Neural progenitor cell (in vitro differentiated cells): ENCODE results near the gene VWA5A. TPM values are rescaled to one million over a fixed set of nuclear protein-coding genes. Genes with fewer than 3 reads are reported as not detected.
"Not testable (repeated sequence)": the region's sequence is repeated elsewhere in the genome, so short reads cannot be mapped to it uniquely, and the experiment has no call there.

Experiments
- DNase-seq: peaks from one replicate; pipeline ENCODE4 v3.0.0-alpha.2; 2016; ENCODE audit warnings: low spot score
- H2AFZ ChIP-seq: fragments of 200-600 bp; sonication (generic); replicated peaks from 2 replicates; pipeline ENCODE4 v1.6.1; 2016; ENCODE audit warnings: antibody characterized with exemption
- H3F3A ChIP-seq: fragments of 200-600 bp; sonication (generic); 2 replicates; pipeline ENCODE4 v1.6.1; 2016; ENCODE audit warnings: antibody characterized with exemption, low read depth
- H3K27ac ChIP-seq: fragments of 200-600 bp; sonication (generic); 2 replicates; pipeline ENCODE4 v1.5.1; 2016; ENCODE audit warnings: mild to moderate bottlenecking
- H3K27me3 ChIP-seq: fragments of 200-600 bp; sonication (generic); 2 replicates; pipeline ENCODE4 v1.6.1; 2016; ENCODE audit warnings: mild to moderate bottlenecking, moderate library complexity
- H3K36me3 ChIP-seq: fragments of 200-600 bp; sonication (generic); 2 replicates; pipeline ENCODE4 v1.5.1; 2016
- H3K4me1 ChIP-seq: fragments of 200-600 bp; sonication (generic); 2 replicates; pipeline ENCODE4 v1.6.1; 2016; ENCODE audit warnings: mixed run types
- H3K4me2 ChIP-seq: fragments of 200-600 bp; sonication (generic); 2 replicates; pipeline ENCODE4 v1.6.1; 2016
- H3K4me3 ChIP-seq: fragments of 200-600 bp; sonication (generic); 2 replicates; pipeline ENCODE4 v1.5.1; 2016
- H3K79me2 ChIP-seq: fragments of 200-600 bp; sonication (generic); 2 replicates; pipeline ENCODE4 v1.6.1; 2016; ENCODE audit warnings: low read depth
- H3K9ac ChIP-seq: fragments of 200-600 bp; sonication (generic); 2 replicates; pipeline ENCODE4 v1.6.1; 2016
- H3K9me3 ChIP-seq: fragments of 200-600 bp; sonication (generic); 2 replicates; pipeline ENCODE4 v1.5.1; 2016; ENCODE audit warnings: low read depth
- H4K20me1 ChIP-seq: fragments of 200-600 bp; sonication (generic); 2 replicates; pipeline ENCODE4 v1.6.1; 2016; ENCODE audit warnings: low read depth
- H3K27ac Mint-ChIP-seq: 3 replicates; pipeline ENCODE4 v1.8.0; 2021; ENCODE audit warnings: mixed read lengths
- H3K27me3 Mint-ChIP-seq: 2 replicates; pipeline ENCODE4 v1.8.0; 2022; ENCODE audit warnings: low read depth, mild to moderate bottlenecking, inconsistent platforms, moderate library complexity, mixed read lengths; ENCODE audit not compliant: insufficient read depth
- H3K36me3 Mint-ChIP-seq: 3 replicates; pipeline ENCODE4 v1.8.0; 2021; ENCODE audit warnings: mixed read lengths
- H3K4me1 Mint-ChIP-seq: 3 replicates; pipeline ENCODE4 v1.8.0; 2021; ENCODE audit warnings: mixed read lengths
- H3K4me3 Mint-ChIP-seq: 3 replicates; pipeline ENCODE4 v1.8.0; 2021; ENCODE audit warnings: mild to moderate bottlenecking, moderate library complexity, mixed read lengths
- H3K9me3 Mint-ChIP-seq: 3 replicates; pipeline ENCODE4 v1.8.0; 2020; ENCODE audit warnings: mixed read lengths
- EZH2 ChIP-seq: fragments of 200-600 bp; sonication (generic); IDR thresholded peaks from 2 replicates; pipeline ENCODE4 v1.6.1; 2017; ENCODE audit warnings: antibody characterized with exemption, mild to moderate bottlenecking, moderate library complexity
- EZH2phosphoT487 ChIP-seq: fragments of 200-600 bp; sonication (generic); IDR thresholded peaks from 2 replicates; pipeline ENCODE4 v1.6.1; 2017; ENCODE audit warnings: antibody characterized with exemption
- total RNA-seq: library from RNA; depleted of rRNA; stranded (reverse); fragments of >200 nt; gene quantifications from 2 replicates; pipeline ENCODE4 v1.2.3, GENCODE V29; 2015; ENCODE audit warnings: low replicate concordance
- TF ChIP-seq, protein P1 (sequence below): fragments of 200-600 bp; sonication (generic); IDR thresholded peaks from 2 replicates; pipeline ENCODE4 v1.5.1; 2017; ENCODE audit warnings: antibody characterized with exemption, mild to moderate bottlenecking

VWA5A gene
- total RNA-seq, 1 donor from 2014 or later: 24.5 TPM

DNA sequence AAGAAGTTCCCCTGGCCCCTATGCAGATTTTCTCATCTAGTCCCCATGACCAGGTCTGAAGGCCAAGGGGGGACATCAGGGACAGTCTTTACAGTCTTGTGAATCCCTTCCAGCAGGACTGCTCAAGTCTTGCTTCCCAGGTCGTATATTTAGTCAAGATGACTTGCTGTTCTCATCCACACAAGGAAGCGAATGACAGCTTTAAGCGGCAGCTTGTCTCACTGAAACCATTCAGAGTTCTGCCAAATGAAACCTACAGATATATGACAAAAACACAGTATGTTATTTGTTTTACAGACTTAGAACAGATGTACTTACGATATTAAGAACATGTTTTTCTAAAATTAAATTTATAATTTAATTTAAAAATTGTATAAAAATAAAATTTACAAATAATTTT lies 5.6 kb downstream of the VWA5A start:
- no peak overlapping the region for H3K4me3 ChIP-seq
- peaks cover 7% of the 10 kb centered on the region for H3K36me3 ChIP-seq
- no peak overlapping the region for H3K4me2 ChIP-seq
- H4K20me1 ChIP-seq: no peaks in the 10 kb centered on the region
- no peak overlapping the region for H2AFZ ChIP-seq
- Mint-ChIP-seq H3K4me1 (peaks cover 9% of the 10 kb centered on the region), H3K9me3 (no peaks in the 10 kb centered on the region), H3K4me3 (no peak overlapping the region), H3K27me3 (peaks cover 2% of the 10 kb centered on the region), H3K27ac (no peak overlapping the region), H3K36me3 (peaks cover 46% of the 10 kb centered on the region)
- no peak overlapping the region for H3K27ac ChIP-seq
- no peaks in the 10 kb centered on the region for H3K79me2 ChIP-seq
- TF ChIP-seq, protein P1, sequence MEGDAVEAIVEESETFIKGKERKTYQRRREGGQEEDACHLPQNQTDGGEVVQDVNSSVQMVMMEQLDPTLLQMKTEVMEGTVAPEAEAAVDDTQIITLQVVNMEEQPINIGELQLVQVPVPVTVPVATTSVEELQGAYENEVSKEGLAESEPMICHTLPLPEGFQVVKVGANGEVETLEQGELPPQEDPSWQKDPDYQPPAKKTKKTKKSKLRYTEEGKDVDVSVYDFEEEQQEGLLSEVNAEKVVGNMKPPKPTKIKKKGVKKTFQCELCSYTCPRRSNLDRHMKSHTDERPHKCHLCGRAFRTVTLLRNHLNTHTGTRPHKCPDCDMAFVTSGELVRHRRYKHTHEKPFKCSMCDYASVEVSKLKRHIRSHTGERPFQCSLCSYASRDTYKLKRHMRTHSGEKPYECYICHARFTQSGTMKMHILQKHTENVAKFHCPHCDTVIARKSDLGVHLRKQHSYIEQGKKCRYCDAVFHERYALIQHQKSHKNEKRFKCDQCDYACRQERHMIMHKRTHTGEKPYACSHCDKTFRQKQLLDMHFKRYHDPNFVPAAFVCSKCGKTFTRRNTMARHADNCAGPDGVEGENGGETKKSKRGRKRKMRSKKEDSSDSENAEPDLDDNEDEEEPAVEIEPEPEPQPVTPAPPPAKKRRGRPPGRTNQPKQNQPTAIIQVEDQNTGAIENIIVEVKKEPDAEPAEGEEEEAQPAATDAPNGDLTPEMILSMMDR: no peak
- TF ChIP-seq EZH2: no peak
- TF ChIP-seq EZH2phosphoT487: no peak
- H3K9me3 ChIP-seq: no peaks in the 10 kb centered on the region
- H3K27me3 ChIP-seq: no peaks in the 10 kb centered on the region
- no peaks in the 10 kb centered on the region for H3F3A ChIP-seq
- H3K4me1 ChIP-seq: peaks cover 2% of the 10 kb centered on the region
- no peak overlapping the region for H3K9ac ChIP-seq
- DNase-seq: no peak

DNA sequence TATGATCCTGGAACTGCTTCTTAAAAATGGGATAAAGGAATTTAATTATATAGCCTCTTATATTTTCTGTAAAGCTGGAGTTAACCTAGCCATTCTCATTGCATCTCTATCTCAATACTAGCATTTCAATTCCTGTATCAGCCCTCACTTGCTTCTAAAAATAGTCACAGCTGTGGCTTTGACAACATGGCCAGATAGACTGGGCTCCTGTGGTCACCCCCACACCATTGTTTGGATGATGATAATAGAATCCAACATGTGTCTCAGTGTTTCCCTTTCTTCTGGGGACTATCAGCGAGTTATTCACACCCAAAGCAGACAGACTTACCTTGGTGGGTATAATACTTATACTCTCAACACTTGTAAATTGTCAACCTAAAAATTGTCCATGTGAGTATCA lies 6.9 kb downstream of the VWA5A start:
- H3K36me3 Mint-ChIP-seq: peaks cover 46% of the 10 kb centered on the region

GRCh38 chr11:124123622-124124021 lies 8.4 kb downstream of the VWA5A start:
- Histone ChIP-seq H2AFZ (no peak overlapping the region), H3K4me1 (no peaks in the 10 kb centered on the region), H3K4me2 (no peak overlapping the region), H3K79me2 (no peaks in the 10 kb centered on the region), H3K27ac (no peak overlapping the region), H3K36me3 (peaks cover 7% of the 10 kb centered on the region), H3F3A (no peaks in the 10 kb centered on the region), H3K9me3 (no peaks in the 10 kb centered on the region), H3K9ac (no peak overlapping the region), H4K20me1 (no peaks in the 10 kb centered on the region), H3K27me3 (no peaks in the 10 kb centered on the region), H3K4me3 (no peak overlapping the region)
- TF ChIP-seq EZH2: no peak
- TF ChIP-seq, protein P1: peak; percentile 43
- H3K36me3 Mint-ChIP-seq: peaks cover 34% of the 10 kb centered on the region
- peaks cover 2% of the 10 kb centered on the region for H3K27me3 Mint-ChIP-seq
- peak overlapping the region; percentile 58 for H3K27ac Mint-ChIP-seq
- H3K9me3 Mint-ChIP-seq: peaks cover 8% of the 10 kb centered on the region
- peaks cover 2% of the 10 kb centered on the region for H3K4me1 Mint-ChIP-seq
- peak; percentile 30 for DNase-seq
- no peak overlapping the region for H3K4me3 Mint-ChIP-seq

More for the DNA sequence above, 6.9 kb downstream of the VWA5A start:
- TF ChIP-seq EZH2phosphoT487: no peak
- no peak for TF ChIP-seq EZH2
- TF ChIP-seq, protein P1: no peak
- Histone ChIP-seq H3K27me3 (no peaks in the 10 kb centered on the region), H4K20me1 (no peaks in the 10 kb centered on the region), H3K4me2 (no peak overlapping the region), H2AFZ (no peak overlapping the region), H3K27ac (no peak overlapping the region), H3K9me3 (no peaks in the 10 kb centered on the region), H3K4me1 (no peaks in the 10 kb centered on the region), H3K4me3 (no peak overlapping the region), H3K36me3 (peaks cover 7% of the 10 kb centered on the region), H3F3A (no peaks in the 10 kb centered on the region), H3K9ac (no peak overlapping the region), H3K79me2 (no peaks in the 10 kb centered on the region)
- Mint-ChIP-seq H3K4me3 (no peak overlapping the region), H3K27ac (no peak overlapping the region), H3K9me3 (no peaks in the 10 kb centered on the region), H3K4me1 (peaks cover 2% of the 10 kb centered on the region), H3K27me3 (peaks cover 2% of the 10 kb centered on the region)
- no peak for DNase-seq

DNA sequence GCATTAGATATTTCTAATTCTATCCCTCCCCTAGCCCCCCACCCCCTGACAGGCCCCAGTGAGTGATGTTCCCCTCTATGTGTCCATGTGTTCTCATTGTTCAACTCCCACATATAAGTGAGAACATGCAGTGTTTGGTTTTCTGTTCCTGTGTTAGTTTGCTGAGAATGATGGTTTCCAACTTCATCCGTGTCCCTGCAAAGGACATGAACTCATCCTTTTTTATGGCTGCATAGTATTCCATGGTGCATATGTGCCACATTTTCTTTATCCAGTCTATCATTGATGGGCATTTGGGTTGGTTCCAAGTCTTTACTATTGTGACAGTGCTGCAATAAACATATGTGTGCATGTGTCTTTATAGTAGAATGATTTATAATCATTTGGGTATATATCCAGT lies 11.9 kb downstream of the VWA5A start:
- not testable (repeated sequence) for H3K36me3 ChIP-seq, H3K4me3 ChIP-seq, H3K4me2 ChIP-seq, H3K4me1 Mint-ChIP-seq, DNase-seq, H2AFZ ChIP-seq, H3K9ac ChIP-seq, H4K20me1 ChIP-seq, H3K27me3 ChIP-seq, H3K27ac Mint-ChIP-seq, H3K9me3 ChIP-seq, H3K27me3 Mint-ChIP-seq, H3K4me1 ChIP-seq, H3F3A ChIP-seq, H3K79me2 ChIP-seq, H3K4me3 Mint-ChIP-seq, H3K27ac ChIP-seq
- Mint-ChIP-seq H3K9me3 (peaks cover 12% of the 10 kb centered on the region), H3K36me3 (peaks cover 18% of the 10 kb centered on the region)
